Activated naive CD8-positive, alpha-beta T cell treated with anti-CD3 and anti-CD28 coated beads, Interleukin-2, amount 50 U/mL, for 16 hours (primary cell): ENCODE measurements around the gene EEF1G.
"Not testable (repeated sequence)": the region's sequence is repeated elsewhere in the genome, so short reads cannot be mapped to it uniquely, and the experiment has no call there.

Source experiments
- DNase-seq: peaks from one replicate; pipeline ENCODE4 v3.0.0-alpha.2; 2020; ENCODE audit warnings: low read depth, low spot score

The EEF1G gene, protein sequence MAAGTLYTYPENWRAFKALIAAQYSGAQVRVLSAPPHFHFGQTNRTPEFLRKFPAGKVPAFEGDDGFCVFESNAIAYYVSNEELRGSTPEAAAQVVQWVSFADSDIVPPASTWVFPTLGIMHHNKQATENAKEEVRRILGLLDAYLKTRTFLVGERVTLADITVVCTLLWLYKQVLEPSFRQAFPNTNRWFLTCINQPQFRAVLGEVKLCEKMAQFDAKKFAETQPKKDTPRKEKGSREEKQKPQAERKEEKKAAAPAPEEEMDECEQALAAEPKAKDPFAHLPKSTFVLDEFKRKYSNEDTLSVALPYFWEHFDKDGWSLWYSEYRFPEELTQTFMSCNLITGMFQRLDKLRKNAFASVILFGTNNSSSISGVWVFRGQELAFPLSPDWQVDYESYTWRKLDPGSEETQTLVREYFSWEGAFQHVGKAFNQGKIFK

DNA sequence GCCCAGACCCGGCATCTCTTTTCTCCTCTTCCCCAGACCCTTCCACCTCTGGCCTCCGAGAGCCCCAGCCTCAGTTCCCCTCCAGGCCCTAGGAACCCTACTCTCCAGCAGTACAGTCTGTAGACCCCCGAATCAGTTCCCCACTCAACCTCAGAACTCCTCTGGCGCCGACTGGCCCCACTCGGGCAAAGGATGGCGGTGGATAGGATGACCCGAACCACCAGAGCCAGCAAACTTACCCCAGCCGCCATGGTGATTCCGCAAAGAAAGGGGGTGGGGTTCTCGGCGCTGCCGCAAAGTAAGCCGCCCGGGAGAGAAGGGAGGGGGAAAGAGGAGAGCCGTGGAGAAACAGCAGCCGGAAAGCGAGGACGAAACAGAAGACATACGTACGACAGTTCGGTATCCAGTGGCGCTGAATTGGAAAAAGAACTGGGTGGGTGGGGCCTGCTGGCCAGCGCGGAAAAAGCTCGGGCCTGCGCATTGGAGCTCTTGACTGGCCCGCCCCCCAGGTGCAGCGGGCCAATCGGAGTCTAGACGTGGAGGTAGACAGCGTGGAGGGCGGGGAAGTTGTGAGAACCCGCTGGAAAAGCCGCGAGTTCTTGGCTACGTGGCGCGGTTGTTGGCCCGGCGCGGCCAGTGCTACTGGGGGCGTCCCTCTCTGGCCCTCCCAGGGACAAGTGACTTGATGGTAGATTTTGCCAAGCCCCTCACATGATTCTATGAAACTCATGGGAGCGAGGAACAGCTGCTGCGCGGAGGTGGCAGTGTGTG is at the start of gene EEF1G:
Gene EEF1G, minus strand, starts transcription at position 300 of the 771 bp plus-strand sequence. Its CDS starts 49 bp downstream, at position 251.
- peak; percentile 93 for DNase-seq

DNA sequence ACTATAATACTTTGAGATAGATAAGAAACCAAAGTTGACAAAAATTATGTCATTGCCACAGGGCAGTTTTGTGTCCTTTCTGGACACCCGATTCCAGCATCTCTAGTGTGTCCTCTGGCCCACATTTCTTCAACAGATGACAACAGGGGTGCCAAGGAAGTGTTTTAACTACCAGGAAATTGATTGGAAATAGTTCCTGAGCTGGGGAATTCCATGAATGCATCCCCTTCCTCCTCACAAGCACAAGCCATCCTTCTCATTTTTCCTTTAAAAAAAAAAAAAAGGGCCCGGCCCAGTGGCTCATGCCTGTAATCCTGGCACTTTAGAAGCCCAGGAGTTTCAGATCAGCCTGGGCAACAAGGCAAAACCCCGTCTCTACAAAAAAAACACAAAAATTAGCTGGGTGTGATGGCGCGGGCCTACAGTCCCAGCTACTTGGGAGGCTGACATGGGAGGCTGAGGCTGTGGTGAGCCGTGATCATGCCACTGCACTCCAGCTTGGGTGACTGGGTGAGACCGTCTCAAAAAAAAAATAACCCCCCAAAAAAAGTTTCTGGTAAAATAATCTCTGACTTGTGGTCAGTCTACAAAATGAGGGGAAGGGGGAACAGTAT is 48.9 kb upstream of the EEF1G start:
- no peak for DNase-seq

DNA sequence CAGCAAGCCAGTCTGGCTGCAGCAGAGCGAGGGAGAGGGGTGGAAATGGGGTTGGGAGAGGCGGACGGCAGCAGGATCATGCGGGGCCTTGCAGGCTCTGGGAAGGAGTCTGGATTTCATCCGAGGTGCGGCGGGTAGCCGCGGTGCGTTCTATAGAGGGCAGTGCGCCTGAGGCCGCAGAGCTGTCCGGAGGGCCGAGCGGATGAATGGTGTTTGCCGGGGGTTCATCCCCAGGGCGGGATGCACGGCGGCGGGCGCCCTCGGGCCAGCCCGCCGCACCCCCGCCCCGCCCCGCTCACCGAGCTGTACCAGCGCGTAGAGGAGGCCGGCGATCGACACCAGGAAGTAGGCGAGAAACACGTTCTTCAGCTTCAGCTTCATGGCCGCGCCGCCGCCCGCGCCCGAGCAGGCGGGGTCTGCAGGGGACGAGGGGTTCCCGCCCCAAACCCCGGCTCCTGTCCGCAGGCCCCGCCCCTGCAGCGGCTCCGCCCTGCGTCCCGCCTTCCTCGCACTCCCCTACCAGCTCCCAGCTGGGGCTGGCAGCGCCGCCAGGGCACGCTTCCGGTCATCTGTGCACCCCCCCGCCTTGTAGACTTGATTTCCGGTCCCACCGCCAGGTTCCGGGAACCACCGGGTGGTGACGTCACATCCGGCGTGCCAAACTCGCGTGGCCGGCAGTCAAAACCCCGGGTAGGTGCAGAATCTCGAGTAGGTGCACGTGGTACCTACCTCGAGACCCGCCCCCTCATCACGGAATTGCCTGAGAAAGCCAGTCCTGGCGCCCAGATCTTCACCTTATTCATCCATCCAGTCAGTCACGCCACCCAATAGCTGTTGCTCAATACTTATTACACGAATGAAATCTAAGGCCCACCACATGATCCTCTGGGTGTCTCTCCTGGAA is 48.1 kb upstream of the EEF1G start, which contains the start of gene B3GAT3:
Gene B3GAT3, minus strand, starts transcription at position 420 of the 904 bp plus-strand sequence. Its CDS starts 39 bp downstream, at position 381.
- DNase-seq: peak; percentile 90

DNA sequence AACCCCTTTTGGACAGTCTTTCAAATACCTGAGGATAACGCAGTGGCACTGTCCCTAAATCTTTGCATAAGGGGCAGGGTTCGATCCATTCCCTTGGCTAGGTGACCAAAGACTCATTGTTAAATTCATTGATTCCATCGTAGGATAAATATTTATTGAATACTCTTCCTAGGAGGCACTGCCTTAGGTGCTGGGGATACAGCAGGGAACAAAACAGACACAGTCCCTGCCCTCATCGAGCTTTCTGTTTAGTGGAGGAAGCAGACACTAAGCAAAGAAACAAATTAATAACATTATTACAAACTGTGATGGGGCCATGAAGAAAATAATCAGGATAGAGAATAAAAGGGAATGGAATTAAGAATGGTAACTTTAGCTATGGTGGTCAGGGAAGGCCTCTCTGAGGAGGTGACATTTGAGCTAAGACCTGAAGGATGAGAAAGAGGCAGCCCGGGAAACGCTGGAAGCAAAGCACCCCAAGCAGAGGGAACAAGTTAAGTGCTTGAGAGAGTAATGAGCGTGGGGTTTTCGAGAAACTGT is 47.4 kb upstream of the EEF1G start:
- no peak for DNase-seq

DNA sequence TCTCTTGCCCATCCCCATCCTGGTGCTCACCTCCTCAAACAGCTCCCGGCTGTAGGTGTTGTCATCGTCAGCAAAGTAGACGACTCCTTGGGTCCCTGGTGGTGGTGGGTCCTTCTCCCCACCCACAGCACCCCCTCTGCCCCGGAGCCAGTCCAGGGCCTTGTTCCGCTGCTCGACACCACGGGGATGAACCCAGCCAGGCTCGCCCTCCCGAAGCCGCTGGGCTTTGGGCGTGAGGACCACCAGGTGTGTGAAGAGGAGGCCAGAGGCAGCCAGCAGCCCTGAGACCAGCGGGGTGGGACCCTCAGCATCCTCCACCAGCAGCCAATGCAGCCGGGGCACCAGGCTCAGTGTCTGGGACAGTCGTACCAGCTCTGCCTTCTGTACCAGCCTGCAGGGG is 43.3 kb upstream of the EEF1G start:
- DNase-seq: not testable (repeated sequence)

DNA sequence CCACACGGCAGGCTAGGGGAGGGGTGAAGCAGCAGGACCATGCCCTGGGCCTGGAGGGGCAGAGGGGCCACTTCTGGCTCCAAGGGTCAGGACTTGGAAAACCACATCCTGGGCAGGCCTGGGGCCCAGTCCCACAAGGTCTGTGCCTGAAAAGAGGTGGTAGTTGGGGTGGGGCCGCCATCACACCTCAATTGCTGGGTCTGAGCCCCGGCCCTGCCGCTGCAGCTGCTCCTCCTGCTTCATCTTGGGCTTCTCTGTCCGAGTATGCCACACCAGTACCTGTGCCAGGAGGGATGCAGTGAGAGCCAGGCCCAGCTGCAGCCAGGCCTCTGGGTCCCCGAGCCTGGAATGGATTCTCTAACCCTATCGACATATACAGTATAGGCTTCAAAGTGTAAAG is 41.8 kb upstream of the EEF1G start:
- no peak for DNase-seq

DNA sequence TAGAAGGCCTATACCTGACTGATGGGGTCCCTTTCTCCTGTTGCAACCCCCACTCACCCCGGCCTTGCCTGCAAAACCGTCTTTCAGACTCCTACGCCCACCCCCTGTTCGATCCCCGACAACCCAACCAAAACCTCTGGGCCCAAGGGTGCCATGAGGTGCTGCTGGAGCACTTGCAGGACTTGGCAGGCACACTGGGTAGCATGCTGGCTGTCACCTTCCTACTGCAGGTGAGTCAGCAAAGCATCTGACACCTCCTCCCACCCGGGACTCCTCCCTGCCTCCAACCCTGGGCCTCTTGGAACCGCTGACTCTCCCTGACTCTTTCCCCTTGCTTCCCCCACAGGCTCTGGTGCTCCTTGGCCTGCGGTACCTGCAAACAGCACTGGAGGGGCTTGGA is 40.6 kb upstream of the EEF1G start:
- no peak for DNase-seq

DNA sequence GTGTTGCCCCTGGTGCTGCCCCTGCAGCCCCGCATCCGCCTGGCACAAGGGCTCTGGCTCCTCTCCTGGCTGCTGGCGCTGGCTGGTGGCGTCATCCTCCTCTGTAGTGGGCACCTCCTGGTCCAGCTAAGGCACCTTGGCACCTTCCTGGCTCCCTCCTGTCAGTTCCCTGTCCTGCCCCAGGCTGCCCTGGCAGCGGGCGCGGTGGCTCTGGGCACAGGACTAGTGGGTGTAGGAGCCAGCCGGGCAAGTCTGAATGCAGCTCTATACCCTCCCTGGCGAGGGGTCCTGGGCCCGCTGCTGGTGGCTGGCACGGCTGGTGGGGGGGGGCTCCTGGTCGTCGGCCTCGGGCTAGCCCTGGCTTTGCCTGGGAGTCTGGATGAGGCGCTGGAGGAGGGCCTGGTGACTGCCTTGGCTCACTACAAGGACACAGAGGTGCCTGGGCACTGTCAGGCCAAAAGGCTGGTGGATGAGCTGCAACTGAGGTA is 39.6 kb upstream of the EEF1G start:
- DNase-seq: no peak

DNA sequence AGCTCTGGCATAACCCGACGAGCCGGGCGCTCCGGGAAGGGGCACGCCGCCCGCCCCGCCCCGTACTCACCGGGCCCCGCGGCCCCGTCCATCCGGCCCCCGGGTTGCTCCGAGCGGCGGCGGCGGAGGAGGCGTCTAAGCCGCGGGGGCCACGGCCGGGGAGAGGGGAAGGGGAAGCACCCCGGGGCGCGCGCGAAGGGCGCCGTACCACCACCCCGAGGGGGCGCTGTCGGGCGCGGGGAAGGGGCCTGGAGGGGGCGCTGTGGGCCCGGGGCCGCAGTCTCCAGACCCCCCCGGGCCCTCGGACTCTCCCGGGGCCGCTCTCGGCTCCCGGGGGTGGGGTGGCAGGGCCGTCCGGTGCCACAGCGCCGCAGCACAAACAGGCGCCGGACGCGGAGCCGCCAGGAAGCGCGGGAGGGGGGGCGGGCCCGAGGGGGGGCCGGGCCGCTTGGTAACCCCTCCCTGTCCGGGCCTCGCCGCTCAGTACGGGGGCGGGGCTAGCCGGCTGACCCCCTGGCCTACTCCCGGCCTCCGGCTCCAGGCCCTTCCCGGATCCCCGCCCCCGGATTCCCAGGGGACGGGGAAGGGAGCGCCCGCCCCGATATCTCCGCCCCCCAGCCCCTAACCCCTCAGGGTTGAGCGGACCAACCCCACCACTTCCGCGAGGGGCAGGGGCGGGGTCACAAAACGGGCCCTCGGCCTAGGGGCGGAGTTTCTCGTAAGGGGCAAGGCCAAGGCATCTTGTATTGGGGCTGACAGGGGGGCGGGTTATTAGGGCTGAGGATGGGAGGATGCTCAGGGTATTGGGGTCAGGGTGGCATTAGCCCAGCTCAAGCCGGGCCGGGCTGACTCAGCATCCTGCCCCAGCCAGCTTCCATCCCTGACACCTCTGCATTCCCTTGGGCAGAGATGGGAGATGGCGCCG is 38.9 kb upstream of the EEF1G start, which contains the start of the genes EML3 and ROM1:
Gene EML3, minus strand, starts transcription at position 410 of the 925 bp plus-strand sequence. Its CDS starts 318 bp downstream, at position 92.
Gene ROM1, plus strand, starts transcription at position 892 of the 925 bp plus-strand sequence. Its CDS starts 25 bp downstream, at position 917.
- DNase-seq: peak; percentile 80

DNA sequence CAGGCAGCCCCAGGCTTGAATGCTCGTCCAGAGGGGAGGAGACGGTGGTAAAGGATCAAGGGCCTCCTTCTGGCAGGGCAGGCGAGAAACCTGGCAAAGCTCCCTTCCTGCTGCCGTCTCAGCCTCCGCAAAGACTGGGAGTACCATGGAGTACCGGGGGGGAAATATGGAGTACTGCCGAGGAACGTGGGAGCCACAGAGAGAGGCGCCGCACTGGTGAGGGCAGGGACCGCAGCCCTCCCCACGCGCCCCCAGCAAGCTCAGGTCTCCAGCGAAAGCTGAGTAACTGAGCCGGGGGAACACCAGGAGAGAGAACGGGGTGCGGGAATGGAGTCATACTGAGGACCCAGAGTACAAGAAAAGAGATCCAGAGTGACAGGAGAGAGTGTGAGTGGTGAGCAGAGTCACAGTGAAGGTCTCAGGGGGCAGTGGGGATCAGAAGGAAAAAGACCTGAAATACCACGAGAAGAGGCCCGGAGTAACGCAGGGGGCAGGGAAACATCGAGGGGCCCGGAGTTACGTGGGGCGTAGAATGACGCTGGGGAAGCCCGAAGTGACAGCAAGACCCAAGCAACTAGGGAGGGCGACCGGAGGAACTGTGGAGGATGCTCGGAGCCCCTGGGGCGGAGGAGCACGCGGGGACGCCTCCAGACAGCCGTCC is 38.1 kb upstream of the EEF1G start:
- DNase-seq: no peak

DNA sequence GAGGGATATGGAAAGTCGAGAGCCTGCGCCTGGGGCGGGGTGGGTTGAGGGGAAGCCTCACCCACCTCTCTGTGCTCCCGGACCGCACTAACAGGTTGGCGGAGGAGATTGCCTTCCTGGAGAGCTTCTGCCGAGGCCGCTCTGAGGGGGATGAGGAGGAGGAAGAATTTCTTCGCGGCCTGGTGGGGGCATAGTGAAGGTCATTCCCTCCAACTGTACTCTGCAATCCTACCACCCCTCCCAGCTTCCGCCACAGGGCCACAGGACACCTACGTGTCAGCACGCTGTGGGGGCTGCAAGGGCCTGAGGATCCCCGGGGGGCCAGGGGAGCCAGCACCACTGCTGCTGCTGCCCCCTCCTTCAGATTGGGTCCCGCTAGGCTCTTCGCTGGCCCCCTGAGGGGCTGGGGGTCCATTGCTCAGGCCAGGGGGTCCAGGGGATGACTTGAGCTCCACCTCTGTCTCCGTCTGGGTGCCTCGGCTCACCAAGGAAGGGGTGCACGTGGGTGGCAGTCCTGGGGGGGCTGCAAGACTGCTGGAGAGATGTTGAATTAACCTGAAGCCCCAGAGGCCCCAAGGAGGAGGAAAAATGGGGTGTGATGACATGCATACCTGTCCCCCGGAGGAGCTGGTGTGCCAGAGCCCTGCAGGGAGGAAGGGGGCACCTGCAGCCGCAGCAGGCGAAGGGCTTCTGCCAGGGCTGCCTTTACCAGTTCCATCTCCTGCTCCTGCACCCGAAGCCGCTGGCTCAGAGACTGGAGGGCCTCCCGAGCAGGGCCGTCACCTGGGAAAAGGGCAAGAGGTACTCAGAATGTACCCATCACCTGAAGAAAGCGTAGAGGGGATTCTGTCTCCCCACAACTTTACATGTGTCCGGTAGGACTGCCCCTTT is 37.4 kb upstream of the EEF1G start:
- DNase-seq: no peak

DNA sequence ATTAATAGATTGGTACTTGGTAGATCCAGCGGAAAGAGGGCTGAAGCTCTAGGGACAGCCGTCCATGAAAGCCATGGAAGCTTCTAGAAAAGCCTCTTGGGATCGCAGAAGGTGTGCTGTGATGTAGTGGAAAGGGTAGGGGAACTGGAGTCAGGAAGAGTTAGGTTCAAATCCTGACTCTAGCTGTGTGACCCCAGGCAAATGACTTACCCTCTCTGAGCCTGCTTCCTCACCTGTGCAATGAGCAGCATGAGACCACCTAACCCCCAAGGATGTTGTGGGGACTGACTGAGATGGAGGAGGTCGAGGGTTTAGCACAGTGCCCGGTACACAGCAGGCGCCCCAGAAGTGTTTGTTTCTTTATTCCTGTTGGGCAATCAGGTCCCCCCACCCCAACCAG is 36.7 kb upstream of the EEF1G start:
- DNase-seq: no peak

DNA sequence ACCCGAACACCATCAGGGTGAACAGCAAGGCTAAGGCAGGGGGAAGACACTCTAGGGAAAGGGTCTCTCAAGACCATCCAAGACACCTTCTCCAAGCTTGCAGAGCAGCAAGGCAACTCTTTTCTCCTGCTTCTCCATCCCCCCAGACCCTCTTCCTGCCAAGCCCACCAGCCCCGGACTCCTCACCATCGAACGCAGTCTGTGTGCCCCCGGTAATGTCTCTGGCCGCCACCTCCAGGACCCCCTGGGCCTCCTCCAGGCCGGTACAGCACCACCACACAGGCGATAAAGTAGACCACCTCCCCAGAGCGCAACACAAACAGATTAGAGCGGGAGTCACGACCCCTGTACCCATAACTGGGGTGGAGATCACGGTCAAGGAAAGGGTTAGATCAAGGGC is 35.1 kb upstream of the EEF1G start:
- DNase-seq: no peak

DNA sequence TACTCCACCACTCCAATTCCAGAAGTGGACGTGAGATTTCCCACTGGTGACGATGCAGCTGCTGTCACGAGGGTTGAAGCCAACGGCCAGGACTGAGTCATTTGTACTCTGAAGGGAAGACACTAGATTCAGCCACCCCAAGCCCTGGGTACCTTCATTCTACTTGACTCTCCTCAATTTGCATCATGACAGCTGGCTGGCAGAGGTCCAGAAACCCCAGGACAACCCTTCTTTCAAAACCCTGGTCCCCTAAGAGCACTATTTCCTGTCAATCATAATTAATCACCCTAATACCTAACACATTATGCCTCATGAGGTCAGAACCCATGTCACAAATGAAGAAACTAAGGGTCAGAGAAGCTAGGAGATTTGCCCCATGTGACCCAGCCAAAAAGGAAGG is 34.0 kb upstream of the EEF1G start:
- DNase-seq: no peak

DNA sequence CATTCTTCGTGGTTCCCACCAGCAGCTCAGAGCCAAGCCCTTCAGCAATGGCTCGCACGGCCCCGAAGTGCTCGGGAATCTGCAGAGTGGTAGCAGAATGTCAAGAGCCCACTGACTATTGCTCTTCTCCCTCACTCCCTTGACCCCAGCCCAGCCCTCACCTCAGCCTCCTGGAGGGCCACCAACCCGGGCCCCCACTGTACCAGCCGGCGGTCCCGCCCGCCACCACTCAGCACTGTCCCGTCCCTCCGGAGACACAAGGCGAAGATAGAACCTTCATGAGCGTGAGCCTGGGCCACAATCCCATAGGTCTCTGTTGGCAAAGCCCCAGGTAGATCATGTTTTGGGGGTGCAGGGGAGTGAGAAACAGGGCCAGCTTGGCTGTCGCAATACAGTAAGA is 32.2 kb upstream of the EEF1G start:
- no peak for DNase-seq

DNA sequence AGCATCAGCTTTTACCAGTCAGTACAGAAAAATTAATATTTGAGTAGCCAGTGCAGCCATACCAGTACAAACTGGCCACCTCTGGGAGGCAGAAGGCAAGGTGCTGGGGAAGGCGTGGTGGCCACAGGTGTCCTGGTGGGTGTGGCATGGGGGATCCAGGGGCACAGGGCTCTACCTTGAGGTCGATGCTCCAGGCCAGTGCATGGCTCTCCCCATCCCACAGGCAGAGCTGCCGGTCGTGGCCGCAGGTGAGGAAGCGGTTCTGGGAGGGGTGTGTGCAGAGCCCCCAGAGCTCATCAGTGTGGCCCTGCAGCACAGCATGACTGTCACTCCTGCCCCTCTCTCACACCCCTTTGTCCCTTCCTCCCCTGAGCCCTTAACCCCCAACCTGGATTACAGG is 31.8 kb upstream of the EEF1G start:
- DNase-seq: no peak

DNA sequence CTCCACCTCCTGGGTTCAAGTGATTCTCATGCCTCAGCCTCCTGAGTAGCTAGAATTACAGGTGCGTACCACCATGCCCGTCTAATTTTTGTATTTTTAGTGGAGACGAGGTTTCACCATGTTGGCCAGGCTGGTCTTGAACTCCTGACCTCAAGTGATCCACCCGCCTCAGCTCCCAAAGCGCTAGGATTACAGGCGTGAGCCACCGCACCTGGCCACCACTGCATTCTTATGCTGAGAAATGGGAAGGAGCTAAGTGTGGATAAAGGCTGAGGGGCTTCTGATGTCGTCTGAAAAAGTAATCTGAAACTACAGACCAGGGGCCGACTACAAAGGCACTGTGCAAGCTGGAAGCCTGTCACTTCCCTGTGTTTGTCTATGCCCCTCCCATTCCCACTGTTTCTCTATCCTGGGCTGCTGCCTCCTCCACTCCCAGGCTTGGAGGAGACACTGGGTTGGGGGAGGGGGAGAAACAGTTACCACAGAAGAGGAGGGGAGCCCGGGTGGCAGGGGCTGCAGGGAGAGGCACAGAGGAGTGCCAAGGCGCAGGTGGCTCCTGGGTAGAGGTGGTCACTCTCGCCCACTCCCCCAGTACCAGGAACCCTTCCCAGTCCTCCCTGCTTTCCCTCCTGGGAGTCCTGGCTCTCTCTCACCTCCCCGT is 30.9 kb upstream of the EEF1G start:
- no peak for DNase-seq
